Ecto neural progenitor cell (in vitro differentiated cells): ENCODE measurements around the gene C9orf152.
"Not testable (repeated sequence)": the region's sequence is repeated elsewhere in the genome, so short reads cannot be mapped to it uniquely, and the experiment has no call there.

Experiments
- DNase-seq: peaks from one replicate; pipeline ENCODE4 v3.0.0-alpha.2; 2018; ENCODE audit warnings: low spot score

The C9orf152 gene, protein sequence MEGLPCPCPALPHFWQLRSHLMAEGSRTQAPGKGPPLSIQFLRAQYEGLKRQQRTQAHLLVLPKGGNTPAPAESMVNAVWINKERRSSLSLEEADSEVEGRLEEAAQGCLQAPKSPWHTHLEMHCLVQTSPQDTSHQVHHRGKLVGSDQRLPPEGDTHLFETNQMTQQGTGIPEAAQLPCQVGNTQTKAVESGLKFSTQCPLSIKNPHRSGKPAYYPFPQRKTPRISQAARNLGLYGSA

DNA sequence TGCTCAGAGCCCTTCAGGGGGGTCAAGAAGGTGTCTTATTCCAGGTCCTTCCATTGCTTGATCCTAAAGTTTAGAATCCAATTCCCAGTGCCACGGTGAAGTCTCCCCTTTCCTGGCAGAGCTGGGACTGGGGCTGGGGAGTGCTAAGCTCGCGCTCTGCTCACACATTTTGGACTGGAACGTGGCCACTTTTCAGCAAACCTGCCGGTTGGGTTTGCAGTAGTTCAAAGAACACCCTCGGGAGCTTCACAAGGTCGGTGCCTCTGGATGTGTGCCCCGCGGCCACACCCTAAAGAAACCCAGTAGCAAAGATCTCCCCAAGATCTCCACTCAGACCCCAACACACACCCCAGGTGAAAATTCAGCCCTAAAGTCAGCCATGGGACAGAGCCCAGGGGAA lies at the start of gene C9orf152:
C9orf152 (minus strand) TSS at position 129 of the 400 bp plus-strand sequence. CDS start 580 bp downstream, outside the sequence.
- DNase-seq = no peak

DNA sequence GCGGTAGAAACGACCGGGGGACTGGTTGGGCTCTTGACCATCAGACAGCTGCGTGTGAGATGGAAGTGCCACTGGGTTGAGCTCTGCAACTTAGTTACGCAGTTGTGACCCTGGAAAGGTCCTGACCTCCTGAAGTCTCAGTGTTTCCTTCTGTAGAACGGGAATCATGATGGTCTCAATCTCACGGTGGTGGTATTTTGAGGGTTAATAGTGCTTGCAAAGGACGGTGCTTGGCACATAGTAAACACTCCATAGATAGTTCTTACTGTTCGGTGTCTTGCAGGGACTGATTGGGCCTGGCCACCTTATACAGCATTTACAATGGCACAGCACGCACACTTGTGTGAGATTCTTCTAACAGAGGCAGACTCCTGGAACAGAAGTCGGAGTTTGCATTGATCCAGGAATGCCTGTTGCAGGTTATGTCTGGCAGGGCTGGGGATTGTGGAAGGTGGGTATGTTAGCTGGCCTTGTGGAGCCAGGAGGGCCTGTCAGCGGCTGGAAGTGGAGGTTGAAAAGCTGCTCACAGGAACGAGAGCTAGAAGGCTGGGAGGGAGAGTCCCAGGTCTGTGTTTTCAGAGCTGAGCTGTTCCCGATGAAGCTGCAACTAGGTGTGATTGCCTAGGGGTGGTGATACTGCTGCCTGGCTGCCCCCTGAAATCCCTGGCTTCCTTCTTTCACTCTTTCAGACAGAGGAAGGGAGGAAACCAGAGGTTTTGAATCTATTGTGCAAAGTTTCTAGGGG lies 49.3 kb upstream of the C9orf152 start:
- DNase-seq = peak; percentile 46

DNA sequence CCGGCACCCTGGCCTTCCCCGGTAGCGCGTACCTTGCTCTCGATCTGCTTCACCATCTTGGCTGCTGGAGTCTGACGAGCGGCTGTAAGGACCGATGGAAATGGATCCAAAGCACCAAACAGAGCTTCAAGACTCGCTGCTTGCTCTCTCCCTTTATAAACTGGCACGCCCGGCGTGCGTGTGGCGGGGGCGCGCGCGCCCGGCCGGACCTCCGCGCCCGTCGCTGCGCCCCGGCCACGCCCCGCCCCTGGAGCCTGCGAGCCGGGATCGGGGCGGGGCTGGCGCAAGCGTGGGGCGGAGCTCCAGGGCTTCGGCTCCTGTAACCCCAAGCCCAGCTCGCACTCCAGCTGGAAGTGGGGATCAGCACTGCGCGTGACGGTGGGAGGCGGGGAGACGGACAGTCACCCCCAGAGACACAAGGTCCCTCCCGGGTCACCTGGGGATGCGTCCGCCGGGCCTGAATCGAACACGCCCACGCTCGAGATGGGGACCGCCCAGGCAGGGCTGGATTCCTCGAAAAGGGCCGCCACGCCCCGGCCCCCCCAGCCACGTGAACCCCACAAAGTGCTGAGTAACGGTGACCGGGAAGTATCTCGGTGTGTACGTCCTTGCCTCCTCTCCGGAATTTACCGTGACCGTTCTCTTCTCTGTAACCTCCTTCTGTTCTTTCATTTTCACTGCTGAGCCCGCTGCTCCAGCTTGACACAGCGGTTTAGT lies 48.6 kb upstream of the C9orf152 start, which contains the start of gene TXN:
TXN (minus strand) TSS at position 128 of the 717 bp plus-strand sequence; CDS start at position 56, 72 bp downstream.
- DNase-seq = peak; percentile 86

DNA sequence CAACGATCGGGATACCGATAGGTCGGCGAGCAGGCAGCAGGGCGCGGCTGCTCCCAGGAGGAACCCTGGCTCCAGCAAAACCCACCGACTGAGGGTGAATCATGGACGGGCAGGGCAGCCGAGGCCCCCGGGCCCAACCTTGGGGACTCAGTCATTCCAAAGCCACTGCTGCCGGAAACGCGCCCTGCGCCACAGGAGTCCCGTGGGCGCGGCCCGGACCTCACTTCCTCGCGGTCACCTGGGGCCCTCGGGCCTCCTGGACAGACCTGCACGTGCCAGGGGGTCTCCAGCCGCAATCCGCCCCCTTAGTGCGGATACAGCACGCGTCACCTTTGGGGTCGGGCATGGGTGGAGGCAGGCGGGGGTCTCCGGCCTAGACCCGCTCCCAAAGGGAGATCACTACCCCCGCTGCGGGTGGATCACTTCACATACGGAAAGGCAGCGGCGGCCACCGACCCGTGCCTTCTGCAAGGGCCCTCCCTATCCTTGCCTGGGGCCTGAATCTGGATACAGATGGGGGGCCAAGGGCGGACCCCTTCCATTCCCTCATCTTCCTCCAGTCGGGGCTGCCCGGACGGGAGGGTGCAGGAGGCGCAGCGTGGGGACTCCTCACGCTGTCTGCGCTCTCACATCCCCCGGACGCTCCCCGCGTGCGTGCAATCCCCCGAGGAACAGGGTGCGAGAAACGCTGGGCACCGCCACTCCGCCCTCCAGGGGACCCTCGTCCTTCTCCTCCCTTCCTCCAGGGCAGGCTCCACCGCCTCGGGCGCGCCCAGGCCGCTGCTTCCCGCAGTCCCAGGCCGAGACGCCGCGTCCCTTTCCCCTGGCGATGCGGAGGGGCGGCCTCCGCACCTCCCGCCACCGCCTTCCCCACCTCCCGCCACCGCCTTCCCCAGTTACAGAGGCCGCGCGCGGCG lies 47.8 kb upstream of the C9orf152 start:
- peak; percentile 69 for DNase-seq

DNA sequence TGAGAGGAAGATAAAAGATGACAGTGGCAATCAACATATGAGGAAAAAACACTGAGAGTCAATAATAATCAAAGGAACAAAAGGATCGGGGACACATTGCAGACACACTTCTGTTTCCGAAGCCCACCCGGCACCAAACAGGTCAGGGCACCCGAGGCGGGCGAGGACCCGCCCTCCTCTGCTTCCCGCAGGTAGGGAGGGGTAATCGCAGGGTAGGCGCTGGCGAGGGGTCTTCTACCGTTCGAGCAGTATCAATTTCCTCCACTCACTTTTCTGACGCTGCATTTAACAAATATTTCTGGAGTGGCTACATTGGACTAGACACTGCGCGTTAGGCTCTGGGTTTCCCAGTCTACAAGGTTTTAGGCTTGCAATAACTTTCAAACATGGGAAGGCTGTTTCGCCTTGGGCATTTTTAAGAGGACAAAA lies 47.1 kb upstream of the C9orf152 start:
- DNase-seq = peak; percentile 49

DNA sequence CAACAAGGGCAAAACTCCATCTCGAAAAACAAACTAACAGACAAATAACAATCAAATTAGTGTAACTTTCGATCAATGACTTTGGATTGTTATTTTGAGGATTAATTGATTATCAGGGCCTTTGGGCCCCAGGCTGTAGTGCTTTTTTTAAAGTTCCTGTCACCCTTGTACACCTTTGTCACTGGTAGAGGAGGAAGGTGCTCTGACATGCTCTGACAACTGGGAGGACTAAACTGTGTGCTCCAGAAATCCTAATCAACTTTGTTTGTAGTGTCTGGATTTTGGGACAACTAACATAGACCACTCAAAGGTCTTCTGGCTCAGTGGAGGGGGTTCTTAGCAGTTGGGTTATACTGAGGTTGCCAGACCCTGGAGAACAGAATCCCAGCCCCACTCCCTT lies 46.5 kb upstream of the C9orf152 start:
- DNase-seq = no peak

DNA sequence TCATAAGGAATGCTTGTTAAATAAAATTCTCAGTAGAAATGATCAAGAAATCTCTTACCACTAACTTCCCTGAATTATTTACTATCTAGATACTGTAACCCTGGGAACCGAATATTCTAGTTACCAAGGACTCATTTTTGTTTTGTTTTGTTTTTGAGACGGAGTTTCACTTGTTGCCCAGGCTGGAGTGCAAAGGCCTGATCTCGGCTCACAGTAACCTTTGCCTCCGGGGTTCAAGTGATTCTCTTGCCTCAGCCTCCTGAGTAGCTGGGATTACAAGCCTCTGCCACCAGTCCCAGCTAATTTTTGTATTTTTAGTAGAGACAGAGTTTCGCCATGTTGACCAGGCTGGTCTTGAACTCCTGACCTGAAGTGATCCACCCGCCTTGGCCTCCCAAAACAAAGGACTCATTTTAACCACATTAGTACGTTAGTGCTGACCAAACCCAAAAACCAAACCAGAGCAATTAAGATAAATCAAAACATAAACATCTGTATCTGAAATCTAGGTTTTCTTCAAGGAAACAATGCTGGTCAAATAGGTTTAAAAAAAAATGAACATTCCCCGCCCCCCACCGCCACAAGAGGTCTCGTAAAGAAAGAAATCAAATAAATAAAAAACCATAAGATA lies 44.7 kb upstream of the C9orf152 start:
- DNase-seq = no peak

DNA sequence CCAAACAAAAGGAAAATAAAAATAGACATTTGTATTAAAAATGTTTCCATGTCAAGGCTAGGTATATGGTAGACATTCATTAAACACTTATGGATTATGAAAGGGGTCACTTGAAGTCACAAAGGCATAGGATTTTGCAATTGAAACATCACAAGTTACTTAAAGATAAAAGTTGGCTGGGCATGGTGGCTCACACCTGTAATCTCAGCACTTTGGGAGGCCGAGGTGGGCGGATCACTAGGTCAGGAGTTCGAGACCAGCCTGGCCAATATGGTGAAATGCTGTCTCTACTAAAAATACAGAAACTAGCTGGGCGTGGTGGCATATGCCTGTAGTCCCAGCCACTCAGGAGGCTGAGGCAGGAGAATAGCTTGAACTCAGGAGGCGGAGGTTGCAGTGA lies 43.8 kb upstream of the C9orf152 start:
- DNase-seq = not testable (repeated sequence)

DNA sequence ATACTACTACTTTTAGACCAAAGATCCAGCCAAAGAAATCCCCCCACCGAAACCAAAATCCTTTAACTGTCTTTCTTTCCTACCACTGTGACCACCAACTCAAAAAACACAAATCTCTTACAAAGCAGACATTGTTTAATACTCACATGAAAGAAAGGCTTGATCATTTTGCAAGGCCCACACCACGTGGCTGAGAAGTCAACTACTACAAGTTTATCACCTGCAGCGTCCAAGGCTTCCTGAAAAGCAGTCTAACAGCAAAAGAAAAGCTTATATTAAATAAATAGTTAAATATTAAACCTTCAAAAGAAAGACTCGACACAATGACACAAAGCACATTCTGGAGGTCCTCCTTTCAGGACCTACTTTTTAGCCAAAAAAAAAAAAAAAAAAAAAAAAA lies 43.3 kb upstream of the C9orf152 start:
- DNase-seq = no peak

DNA sequence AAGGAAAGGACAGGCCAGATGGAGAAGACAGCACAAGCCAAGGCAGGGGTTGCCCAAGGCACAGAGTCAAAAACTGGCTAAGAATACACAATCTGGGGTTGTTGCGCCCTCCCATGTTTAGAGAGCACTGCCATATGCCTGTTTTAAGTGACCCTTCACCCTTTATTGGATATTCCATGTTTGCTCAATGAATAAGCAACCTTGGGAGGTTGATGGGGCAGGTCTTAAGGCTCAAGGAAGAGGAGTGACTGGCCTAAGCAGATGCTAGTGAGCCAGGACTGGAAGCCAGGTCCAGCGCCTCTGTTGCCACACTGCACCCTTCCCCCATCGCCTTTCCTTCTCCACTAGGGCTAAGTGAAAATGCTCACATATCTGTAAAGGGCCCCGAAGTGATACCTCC lies 41.6 kb upstream of the C9orf152 start:
- DNase-seq = no peak

DNA sequence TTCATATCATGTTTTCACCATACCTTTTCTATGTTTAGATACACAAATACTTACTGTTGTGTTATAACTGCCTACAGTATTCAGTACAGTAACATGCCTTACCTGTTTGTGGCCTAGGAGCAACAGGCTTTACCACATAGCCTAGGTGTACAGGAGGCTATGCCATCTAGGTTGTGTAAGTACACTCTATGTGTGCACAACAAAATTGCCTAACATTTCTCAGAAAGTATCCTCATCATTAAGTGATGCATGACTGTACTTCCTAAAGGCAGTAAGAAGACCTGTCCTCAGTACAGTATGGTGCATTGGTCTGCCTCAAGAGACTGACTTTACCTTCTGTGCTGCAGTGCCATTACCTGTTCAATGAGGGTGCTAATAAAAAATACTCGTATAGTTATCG lies 40.4 kb upstream of the C9orf152 start:
- DNase-seq = no peak

DNA sequence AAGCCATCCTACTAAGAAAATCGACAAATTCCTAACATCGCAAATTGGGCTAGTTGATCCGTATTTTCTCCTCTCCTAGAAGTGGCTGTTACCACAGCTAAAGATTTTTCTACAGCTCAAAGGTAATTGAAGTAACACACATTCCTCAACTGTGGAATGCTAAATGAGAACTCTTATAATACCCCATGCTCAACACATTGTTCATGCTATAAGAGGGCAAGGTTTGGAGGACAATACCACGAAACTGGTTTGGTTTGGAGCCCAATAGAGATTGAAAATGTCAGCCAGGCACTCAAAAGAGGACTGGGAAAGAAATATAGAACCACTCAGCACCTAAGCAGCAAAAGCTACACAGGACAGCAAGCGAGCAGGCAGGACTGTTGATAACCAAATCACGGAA lies 38.3 kb upstream of the C9orf152 start:
- no peak for DNase-seq

DNA sequence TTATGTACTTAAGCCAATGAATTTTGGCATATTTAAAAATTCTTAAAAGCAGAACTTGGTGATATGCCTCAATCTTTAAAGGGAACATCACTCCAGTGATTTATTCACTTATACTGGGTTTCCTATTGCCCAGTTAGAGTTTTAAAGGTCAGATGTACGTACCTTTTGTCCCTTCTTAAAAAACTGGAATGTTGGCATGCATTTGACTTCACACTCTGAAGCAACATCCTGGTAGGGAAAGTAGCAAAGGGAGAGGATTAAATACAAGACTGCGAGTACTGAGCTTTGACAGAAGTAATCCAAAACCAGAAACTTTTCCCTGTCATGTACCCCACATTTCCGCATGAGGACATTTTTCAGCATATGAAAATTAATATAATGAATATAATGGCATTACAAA lies 36.7 kb upstream of the C9orf152 start:
- DNase-seq = no peak

DNA sequence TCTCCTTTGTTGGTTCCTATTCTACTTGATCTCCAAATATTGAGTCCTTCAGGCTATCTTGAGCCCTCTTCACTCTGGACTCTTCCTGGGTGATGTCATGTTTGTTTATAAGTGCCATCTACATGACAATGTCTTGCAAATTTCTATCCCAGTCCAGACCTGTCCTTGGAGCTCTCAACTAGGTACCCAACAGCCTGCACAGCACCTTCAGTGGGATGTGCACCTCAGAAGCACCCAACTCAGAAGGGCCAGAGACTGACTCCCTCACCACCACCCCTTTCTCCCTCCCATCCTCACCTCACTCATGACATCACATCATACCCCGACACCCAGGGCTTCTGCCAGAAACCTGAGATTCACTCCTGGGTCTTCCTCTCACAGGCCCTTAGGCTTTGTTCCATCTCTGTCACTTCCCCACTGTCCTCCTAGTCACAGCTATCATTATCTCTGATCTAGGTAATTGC lies 33.9 kb upstream of the C9orf152 start:
- no peak for DNase-seq

DNA sequence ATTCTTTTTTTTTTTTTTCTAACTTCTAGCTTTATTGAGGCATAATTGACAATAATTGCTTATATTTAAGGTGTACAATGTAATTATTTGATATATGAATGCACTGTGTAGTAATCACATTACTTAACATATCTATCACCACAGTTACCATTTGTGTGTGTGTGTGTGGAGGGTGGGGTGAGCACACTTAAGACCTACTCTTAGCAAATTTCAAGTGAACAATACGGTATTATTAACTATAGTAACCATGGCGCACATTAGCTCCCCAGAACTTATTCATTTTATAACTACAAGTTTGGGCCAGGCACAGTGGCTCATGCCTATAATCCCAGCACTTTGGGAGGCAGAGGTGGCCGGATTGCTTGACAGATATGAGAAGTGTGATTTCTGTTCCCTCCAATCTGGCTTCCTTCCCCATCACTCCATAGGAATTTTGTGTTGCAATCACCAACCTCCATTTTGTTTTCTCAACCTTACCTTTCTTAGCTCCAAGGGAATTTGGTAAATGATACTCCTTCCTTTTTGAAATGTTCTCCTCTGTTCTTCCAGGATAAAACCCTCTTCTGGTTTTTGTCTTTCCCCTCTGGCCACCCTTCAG lies 33.4 kb upstream of the C9orf152 start:
- no peak for DNase-seq

DNA sequence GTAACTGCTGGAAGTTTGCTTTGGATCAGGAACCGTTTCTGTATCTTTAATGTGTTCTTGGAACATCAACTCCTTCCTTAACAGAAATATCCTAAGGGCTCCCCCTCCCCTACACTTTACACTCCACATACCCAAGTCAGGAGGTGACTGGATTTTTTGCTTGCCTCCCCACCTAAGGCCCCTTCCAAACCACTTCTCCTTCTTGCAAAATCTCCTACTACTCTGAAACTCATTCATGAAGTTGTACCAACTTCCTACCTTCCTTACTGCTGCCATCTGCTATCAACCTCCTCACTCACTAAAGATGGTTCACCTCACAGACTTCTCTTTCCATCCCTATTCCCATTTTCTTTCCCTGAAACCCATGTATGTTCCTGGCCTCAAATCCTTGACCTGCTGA lies 32.2 kb upstream of the C9orf152 start:
- no peak for DNase-seq

DNA sequence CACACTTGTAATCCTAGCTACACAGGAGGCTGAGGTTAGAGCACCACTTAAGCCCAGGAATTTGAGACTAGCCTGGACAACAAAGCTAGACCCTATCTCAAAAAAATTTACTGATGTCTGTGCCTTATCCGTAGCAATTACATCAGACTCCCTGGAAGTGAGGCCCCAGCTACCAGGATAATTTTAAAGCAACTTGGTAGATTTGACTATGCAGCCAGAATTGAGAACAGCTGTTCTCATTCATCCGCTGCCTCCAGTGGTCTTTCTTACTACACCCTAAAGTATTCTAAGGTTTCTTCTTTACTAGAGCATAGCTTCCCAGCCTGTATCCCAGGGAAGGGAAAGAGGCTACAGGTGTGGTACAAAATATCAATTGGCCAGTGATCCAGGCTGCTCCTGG lies 20.4 kb upstream of the C9orf152 start:
- DNase-seq = no peak

DNA sequence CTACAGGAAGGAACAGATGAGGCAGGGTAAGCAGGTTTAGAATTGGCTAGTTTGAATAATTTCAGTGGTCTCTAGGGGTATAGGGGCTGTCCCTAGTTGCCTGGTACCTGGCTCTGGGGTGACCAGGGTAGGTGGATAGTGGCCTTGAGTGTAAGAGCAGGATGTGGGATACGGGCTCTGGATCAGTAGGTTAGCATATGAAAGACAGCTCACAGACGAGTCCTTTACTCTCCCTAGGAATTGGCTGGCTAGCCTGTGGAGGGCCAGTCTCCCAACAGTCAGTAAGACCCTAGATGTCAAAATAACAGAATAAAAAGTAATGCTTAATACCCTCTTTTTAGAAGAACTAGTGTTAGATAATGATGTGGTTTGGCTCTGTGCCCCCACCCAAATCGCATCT lies 16.6 kb upstream of the C9orf152 start:
- no peak for DNase-seq

DNA sequence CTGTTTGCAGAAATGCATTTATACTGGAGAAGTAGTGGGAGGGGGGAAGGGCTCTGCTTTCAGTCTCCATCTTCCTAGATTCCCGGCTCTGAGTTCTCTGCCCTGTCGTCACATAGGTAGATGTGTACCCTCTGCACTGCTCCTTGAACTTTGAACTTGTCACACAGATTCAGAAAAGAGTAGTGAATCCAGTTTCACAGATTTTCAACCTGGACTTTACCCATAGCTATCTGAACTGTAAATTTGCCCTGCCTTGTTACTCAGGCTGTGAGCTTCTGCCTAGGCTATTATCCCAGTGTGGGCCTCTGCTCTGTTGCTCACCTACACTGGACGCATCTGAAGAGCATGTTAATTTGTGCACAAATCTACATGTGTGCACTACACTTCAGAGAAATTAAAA lies 12.8 kb upstream of the C9orf152 start:
- DNase-seq = no peak

DNA sequence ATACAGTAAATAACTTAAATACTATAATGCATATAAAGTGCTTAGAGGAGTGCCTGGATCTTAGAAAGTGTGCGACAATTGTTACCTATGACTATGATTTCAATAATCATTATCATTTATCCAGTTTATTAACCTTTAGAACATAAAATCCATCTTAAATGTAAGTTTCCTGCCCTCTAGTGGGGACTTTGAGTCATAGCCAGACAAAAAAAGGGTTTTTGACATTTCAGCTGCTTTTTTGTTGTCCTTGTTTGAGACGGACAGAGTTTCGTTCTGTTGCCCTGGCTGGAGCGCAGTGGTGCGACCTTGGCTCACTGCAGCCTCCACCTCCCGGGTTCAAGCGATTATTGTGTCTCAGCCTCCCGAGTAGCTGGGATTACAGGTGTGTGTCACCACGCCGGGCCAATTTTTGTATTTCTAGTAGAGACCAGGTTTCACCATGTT lies 9.7 kb upstream of the C9orf152 start:
- no peak for DNase-seq
